ENCODE results near the gene LAIR1.

DNA sequence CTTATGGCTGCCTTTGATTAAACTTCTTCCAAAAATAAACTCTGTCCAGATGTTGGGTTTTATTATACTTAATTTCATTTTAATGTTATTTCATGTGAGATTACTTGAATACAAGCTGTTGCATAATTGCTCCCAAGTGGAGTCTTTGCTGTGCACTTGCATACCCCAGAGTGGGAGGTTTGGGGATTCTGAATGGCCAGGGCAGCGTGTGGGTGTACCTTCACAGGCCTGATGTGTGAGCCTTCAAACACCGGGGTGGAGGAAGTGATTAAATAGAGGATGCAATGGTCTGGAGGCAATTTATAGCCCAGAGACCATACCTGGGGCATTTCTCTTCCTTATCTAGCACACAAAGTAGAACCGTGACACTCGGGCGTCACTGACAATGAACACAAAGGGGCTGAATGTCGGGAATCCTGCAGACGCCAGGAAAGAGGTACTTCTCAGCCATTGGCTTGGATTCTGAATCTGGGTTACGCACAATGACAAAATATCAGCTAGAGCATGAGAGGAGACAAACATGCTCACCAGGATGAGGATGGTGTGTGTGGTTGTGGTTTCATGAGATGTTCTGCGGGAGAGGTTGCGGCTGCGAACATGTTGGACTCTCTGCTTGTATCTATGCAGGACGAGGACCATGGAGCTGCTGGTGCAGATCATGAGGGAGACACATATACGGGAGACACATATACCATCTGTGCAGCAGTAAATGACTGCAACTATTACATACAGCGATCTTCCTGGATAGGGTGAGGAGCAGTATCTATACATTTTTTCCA lies 44.6 kb downstream of the LAIR1 start:
- TF ChIP-seq EZH2 (IDR thresholded peaks at IDR 0.05; ENCODE audit: low read depth, unreplicated experiment) (no peak), POLR2AphosphoS5 (IDR thresholded peaks at IDR 0.05; ENCODE audit: low read depth) (no peak)
- TF ChIP-seq, protein P1, sequence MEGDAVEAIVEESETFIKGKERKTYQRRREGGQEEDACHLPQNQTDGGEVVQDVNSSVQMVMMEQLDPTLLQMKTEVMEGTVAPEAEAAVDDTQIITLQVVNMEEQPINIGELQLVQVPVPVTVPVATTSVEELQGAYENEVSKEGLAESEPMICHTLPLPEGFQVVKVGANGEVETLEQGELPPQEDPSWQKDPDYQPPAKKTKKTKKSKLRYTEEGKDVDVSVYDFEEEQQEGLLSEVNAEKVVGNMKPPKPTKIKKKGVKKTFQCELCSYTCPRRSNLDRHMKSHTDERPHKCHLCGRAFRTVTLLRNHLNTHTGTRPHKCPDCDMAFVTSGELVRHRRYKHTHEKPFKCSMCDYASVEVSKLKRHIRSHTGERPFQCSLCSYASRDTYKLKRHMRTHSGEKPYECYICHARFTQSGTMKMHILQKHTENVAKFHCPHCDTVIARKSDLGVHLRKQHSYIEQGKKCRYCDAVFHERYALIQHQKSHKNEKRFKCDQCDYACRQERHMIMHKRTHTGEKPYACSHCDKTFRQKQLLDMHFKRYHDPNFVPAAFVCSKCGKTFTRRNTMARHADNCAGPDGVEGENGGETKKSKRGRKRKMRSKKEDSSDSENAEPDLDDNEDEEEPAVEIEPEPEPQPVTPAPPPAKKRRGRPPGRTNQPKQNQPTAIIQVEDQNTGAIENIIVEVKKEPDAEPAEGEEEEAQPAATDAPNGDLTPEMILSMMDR (conservative IDR thresholded peaks at IDR 0.05; ENCODE audit: low read depth in 2 of 2): no peak
- TF ChIP-seq, protein P2, sequence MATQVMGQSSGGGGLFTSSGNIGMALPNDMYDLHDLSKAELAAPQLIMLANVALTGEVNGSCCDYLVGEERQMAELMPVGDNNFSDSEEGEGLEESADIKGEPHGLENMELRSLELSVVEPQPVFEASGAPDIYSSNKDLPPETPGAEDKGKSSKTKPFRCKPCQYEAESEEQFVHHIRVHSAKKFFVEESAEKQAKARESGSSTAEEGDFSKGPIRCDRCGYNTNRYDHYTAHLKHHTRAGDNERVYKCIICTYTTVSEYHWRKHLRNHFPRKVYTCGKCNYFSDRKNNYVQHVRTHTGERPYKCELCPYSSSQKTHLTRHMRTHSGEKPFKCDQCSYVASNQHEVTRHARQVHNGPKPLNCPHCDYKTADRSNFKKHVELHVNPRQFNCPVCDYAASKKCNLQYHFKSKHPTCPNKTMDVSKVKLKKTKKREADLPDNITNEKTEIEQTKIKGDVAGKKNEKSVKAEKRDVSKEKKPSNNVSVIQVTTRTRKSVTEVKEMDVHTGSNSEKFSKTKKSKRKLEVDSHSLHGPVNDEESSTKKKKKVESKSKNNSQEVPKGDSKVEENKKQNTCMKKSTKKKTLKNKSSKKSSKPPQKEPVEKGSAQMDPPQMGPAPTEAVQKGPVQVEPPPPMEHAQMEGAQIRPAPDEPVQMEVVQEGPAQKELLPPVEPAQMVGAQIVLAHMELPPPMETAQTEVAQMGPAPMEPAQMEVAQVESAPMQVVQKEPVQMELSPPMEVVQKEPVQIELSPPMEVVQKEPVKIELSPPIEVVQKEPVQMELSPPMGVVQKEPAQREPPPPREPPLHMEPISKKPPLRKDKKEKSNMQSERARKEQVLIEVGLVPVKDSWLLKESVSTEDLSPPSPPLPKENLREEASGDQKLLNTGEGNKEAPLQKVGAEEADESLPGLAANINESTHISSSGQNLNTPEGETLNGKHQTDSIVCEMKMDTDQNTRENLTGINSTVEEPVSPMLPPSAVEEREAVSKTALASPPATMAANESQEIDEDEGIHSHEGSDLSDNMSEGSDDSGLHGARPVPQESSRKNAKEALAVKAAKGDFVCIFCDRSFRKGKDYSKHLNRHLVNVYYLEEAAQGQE (IDR thresholded peaks at IDR 0.05; ENCODE audit: unreplicated experiment): no peak

Data from GM23338 (cell line).